Measurements from ENCODE around the gene KLHL29. TPM values are rescaled to one million over a fixed set of nuclear protein-coding genes. Genes with fewer than 3 reads are reported as not detected.

The KLHL29 gene
- total RNA-seq, 2 experiments from 2014 or later: 0.23 to 0.66 TPM

DNA sequence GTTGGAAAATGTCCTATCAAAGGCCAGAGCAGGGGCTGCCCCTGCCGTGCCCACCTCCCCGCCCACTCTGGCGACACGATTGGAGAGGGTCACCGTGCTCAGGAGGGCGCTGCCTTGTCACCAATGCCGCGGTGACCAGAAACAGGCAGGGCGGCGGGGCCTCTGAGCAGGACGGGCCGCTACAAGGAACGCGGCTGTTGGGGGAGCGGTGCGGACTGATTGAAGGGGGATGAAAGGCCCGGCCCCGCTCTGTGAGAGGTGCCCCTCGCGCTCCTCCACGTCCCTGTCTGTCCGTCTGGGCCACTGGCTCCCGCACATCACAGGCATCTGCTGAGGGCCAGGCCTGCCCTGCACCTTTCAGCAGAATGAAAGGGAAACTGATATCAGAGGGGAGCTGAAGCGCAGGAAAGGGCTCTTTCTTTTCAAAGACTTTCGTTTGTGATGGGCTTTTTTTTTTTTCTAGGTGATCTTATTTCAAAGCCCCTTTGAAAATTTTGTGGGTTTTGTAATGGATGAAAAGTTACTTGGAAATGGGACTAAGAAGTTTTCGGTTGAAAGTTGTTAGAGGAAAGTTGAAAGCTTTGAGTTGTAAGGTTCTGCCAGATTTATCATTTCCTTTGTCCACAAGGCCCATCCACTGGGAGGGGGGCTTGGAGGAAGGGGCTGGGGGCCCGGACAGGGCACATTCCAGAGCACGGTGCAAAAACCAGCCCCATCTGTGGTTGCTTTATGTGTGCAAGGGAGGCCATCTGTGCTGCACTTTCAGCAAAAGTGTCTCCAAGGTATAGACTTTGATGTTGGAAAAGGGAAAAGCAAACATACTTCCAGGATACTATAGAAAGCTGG lies 244.2 kb downstream of the KLHL29 start:
- H3K9me2 ChIP-seq (ENCODE audit: insufficient read depth, low read length): no peaks in the 10 kb centered on the region
- H3K4me3 ChIP-seq (ENCODE audit: low read depth, low read length, poor library complexity, severe bottlenecking): no peak overlapping the region
- no peak for DNase-seq (ENCODE audit: low spot score)
- H3K4me2 ChIP-seq (ENCODE audit: low read length): no peak overlapping the region
- H4K20me1 ChIP-seq (ENCODE audit: insufficient read depth, low read length): no peaks in the 10 kb centered on the region
- H3K9me3 ChIP-seq (ENCODE audit: low read length): 0 out of 2 replicates have a peak, but pooled peaks cover 7% of the 10 kb centered on the region
- BruUV-seq (replicated peaks): no TSS peak
- intact Hi-C loops (cut with micrococcal nuclease; ENCODE audit: unreplicated experiment): no loop called here
- H3K36me3 ChIP-seq (ENCODE audit: insufficient read depth, low read length): no peaks in the 10 kb centered on the region
- no peak overlapping the region for H3K27ac ChIP-seq (ENCODE audit: low read depth, low read length, poor library complexity, severe bottlenecking)
- no peak for TF ChIP-seq EZH2phosphoT487 (IDR thresholded peaks at IDR 0.05; ENCODE audit: borderline replicate concordance, low read depth, low read length)
- H2AFZ ChIP-seq (ENCODE audit: low read length): no peak overlapping the region
- CTCF ChIA-PET (ENCODE audit: unreplicated experiment): no interaction called here
- POLR2A ChIA-PET: no interaction called here
- no peaks in the 10 kb centered on the region for H3K4me1 ChIP-seq (ENCODE audit: insufficient read depth, low read length, poor library complexity, severe bottlenecking)
- H3K79me2 ChIP-seq (ENCODE audit: insufficient read depth, low read depth, low read length): no peaks in the 10 kb centered on the region

DNA sequence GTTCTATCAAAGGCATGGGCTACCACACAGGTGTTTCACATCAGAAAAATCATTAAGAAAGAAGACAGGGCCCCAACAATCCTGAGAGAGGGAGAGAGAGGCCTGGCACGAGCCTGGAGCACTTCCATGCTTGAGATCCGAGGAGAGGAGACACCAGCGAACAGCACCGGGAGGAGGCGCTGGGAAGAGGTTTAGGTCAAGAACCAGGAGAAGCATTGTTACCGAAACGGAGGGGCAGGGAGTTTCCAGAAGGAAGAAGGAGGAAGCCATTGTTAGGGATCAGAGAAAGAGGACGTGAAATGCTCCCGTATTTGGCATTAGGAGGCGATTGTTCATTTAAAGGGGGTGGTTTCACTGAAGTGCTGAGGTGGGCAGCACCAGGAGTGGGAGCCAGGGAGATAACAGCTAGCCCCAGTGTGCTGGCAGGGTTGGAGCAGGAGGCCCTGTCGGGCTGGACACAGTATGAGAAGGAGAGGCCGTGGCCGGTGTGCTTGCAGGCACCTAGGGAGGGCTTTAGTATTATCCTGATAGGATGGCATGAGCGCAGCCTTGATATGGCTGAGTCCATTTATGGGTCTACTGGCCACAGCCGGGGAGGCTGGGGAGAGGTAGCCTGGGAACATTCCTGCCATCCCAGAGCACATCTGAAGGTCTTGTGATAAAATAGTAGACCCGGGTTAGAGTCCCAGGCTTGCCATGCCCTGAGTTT lies 244.9 kb downstream of the KLHL29 start:
- no peak overlapping the region for H3K4me2 ChIP-seq (ENCODE audit: low read length)
- H3K79me2 ChIP-seq (ENCODE audit: insufficient read depth, low read depth, low read length): no peaks in the 10 kb centered on the region
- intact Hi-C loops (cut with micrococcal nuclease; ENCODE audit: unreplicated experiment): no loop called here
- TF ChIP-seq, protein P1, sequence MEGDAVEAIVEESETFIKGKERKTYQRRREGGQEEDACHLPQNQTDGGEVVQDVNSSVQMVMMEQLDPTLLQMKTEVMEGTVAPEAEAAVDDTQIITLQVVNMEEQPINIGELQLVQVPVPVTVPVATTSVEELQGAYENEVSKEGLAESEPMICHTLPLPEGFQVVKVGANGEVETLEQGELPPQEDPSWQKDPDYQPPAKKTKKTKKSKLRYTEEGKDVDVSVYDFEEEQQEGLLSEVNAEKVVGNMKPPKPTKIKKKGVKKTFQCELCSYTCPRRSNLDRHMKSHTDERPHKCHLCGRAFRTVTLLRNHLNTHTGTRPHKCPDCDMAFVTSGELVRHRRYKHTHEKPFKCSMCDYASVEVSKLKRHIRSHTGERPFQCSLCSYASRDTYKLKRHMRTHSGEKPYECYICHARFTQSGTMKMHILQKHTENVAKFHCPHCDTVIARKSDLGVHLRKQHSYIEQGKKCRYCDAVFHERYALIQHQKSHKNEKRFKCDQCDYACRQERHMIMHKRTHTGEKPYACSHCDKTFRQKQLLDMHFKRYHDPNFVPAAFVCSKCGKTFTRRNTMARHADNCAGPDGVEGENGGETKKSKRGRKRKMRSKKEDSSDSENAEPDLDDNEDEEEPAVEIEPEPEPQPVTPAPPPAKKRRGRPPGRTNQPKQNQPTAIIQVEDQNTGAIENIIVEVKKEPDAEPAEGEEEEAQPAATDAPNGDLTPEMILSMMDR (conservative IDR thresholded peaks at IDR 0.05; ENCODE audit: low read length): no peak
- TF ChIP-seq EZH2phosphoT487 (IDR thresholded peaks at IDR 0.05; ENCODE audit: borderline replicate concordance, low read depth, low read length): no peak
- BruUV-seq (replicated peaks): no TSS peak
- H4K20me1 ChIP-seq (ENCODE audit: insufficient read depth, low read length): no peaks in the 10 kb centered on the region
- H3K4me3 ChIP-seq (ENCODE audit: low read depth, low read length, poor library complexity, severe bottlenecking): no peak overlapping the region
- H3K9me3 ChIP-seq (ENCODE audit: low read length): no peaks in the 10 kb centered on the region
- ChIA-PET CTCF (ENCODE audit: unreplicated experiment) (no interaction called here), POLR2A (no interaction called here)
- H2AFZ ChIP-seq (ENCODE audit: low read length): no peak overlapping the region
- no peak overlapping the region for H3K27ac ChIP-seq (ENCODE audit: low read depth, low read length, poor library complexity, severe bottlenecking)
- no peaks in the 10 kb centered on the region for H3K4me1 ChIP-seq (ENCODE audit: insufficient read depth, low read length, poor library complexity, severe bottlenecking)
- no peak for DNase-seq (ENCODE audit: low spot score)
- no peaks in the 10 kb centered on the region for H3K9me2 ChIP-seq (ENCODE audit: insufficient read depth, low read length)
- no peaks in the 10 kb centered on the region for H3K36me3 ChIP-seq (ENCODE audit: insufficient read depth, low read length)

DNA sequence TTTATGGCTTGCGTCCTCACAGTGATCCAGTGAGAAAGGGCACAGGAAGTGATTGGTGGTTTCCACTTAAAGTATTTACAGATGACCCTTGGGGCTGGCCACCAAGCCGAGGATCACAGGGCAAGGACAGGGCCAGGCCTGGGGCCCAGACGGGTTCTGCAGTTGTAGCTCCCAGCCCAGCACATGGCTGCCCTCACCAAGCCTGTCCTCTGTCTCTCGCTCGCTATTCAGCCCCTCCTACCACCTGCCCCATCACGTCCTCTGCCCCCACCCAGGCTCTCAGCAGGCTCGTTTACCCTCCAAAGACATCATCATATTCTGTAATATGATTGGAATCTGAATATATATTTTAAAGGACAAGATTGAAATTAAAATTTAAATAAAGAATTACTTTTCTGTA lies 246.0 kb downstream of the KLHL29 start:
- H4K20me1 ChIP-seq (ENCODE audit: insufficient read depth, low read length): no peaks in the 10 kb centered on the region
- intact Hi-C loops (cut with micrococcal nuclease; ENCODE audit: unreplicated experiment): no loop called here
- TF ChIP-seq EZH2phosphoT487 (IDR thresholded peaks at IDR 0.05; ENCODE audit: borderline replicate concordance, low read depth, low read length): no peak
- TF ChIP-seq, protein P1 (conservative IDR thresholded peaks at IDR 0.05; ENCODE audit: low read length): no peak
- H3K79me2 ChIP-seq (ENCODE audit: insufficient read depth, low read depth, low read length): no peaks in the 10 kb centered on the region
- no peaks in the 10 kb centered on the region for H3K9me3 ChIP-seq (ENCODE audit: low read length)
- DNase-seq (ENCODE audit: low spot score): no peak
- H3K4me3 ChIP-seq (ENCODE audit: low read depth, low read length, poor library complexity, severe bottlenecking): no peak overlapping the region
- no peak overlapping the region for H3K4me2 ChIP-seq (ENCODE audit: low read length)
- H2AFZ ChIP-seq (ENCODE audit: low read length): no peak overlapping the region
- no peaks in the 10 kb centered on the region for H3K36me3 ChIP-seq (ENCODE audit: insufficient read depth, low read length)
- H3K9me2 ChIP-seq (ENCODE audit: insufficient read depth, low read length): no peaks in the 10 kb centered on the region
- CTCF ChIA-PET (ENCODE audit: unreplicated experiment): no interaction called here
- POLR2A ChIA-PET: no interaction called here
- no TSS peak for BruUV-seq (replicated peaks)
- no peaks in the 10 kb centered on the region for H3K4me1 ChIP-seq (ENCODE audit: insufficient read depth, low read length, poor library complexity, severe bottlenecking)
- no peak overlapping the region for H3K27ac ChIP-seq (ENCODE audit: low read depth, low read length, poor library complexity, severe bottlenecking)

Measured in OCI-LY7 (cell line).